Subcutaneous adipose tissue (tissue), 4 donors: ENCODE results near the gene SGTA. TPM values are rescaled to one million over a fixed set of nuclear protein-coding genes. Genes with fewer than 3 reads are reported as not detected.

Experiments
- CTCF ChIP-seq: fragments of 450-650 bp; IDR thresholded peaks from one replicate; pipeline ENCODE4 v1.5.1; 2016; ENCODE audit warnings: low read depth, mild to moderate bottlenecking, control low read depth, antibody characterized with exemption, moderate library complexity
- total RNA-seq, 4 donors: library from RNA; depleted of rRNA; stranded (reverse); fragments of >200 nt; gene quantifications; one replicate each; pipeline ENCODE4 v1.1.0, GENCODE V29; 2016

SGTA gene
- total RNA-seq, 4 donors from 2014 or later = 14.8 to 43.1 (median 24.2) TPM

- TF ChIP-seq CTCF = no peak
Observed at GRCh38 chr19:2717638-2718541, 65.2 kb downstream of the SGTA start.

GRCh38 chr19:2716722-2717637 lies 66.1 kb downstream of the SGTA start:
- no peak for TF ChIP-seq CTCF

- no peak for TF ChIP-seq CTCF
Observed at GRCh38 chr19:2716275-2716650, 66.8 kb downstream of the SGTA start.

GRCh38 chr19:2715470-2716274 lies 67.4 kb downstream of the SGTA start:
- no peak for TF ChIP-seq CTCF

GRCh38 chr19:2714531-2715269 lies 68.4 kb downstream of the SGTA start:
- no peak for TF ChIP-seq CTCF

GRCh38 chr19:2711875-2712205 lies 71.2 kb downstream of the SGTA start:
- no peak for TF ChIP-seq CTCF
